ENCODE measurements around the gene TMEM17. TPM values are rescaled to one million over a fixed set of nuclear protein-coding genes. Genes with fewer than 3 reads are reported as not detected.
A peak's percentile ranks its signal among the peaks of the same experiment; 100 is the strongest.

The TMEM17 gene
- total and polyA plus RNA-seq, 4 donors = 6.0 to 8.7 (median 7.0) TPM

GRCh38 chr2:62512384-62512783 is 6.4 kb upstream of the TMEM17 start:
- Histone ChIP-seq H3K36me3 (ENCODE audit: control insufficient read depth, insufficient read depth, low read length) (no peaks in the 10 kb centered on the region), H3K4me1 (ENCODE audit: control insufficient read depth, insufficient read depth, low read length) (peaks cover under 1% of the 10 kb centered on the region), H3K27me3 (ENCODE audit: control insufficient read depth, insufficient read depth, low read length) (no peaks in the 10 kb centered on the region), H3K4me3 (ENCODE audit: low read depth, low read length) (no peak overlapping the region), H3K27ac (ENCODE audit: low read depth, low read length) (no peak overlapping the region), H3K9me3 (ENCODE audit: control insufficient read depth, insufficient read depth, low read length) (no peaks in the 10 kb centered on the region)
- 100% methylated on average over 1 of the region's 4 CpGs for WGBS (ENCODE audit: insufficient coverage)
- no peak for DNase-seq (ENCODE audit: low read depth in 4 of 6, low spot score in 6 of 6)

- no peak overlapping the region for H3K27ac ChIP-seq (ENCODE audit: low read depth, low read length)
- H3K4me3 ChIP-seq (ENCODE audit: low read depth, low read length) = no peak overlapping the region
- no peaks in the 10 kb centered on the region for H3K9me3 ChIP-seq (ENCODE audit: control insufficient read depth, insufficient read depth, low read length)
- no peak for DNase-seq (ENCODE audit: low read depth in 4 of 6, low spot score in 6 of 6)
- H3K4me1 ChIP-seq (ENCODE audit: control insufficient read depth, insufficient read depth, low read length) = peaks cover 4% of the 10 kb centered on the region
- no peaks in the 10 kb centered on the region for H3K36me3 ChIP-seq (ENCODE audit: control insufficient read depth, insufficient read depth, low read length)
- no CpG with 5 or more reads among the region's 6 CpGs for WGBS (ENCODE audit: insufficient coverage)
- H3K27me3 ChIP-seq (ENCODE audit: control insufficient read depth, insufficient read depth, low read length) = no peaks in the 10 kb centered on the region
Observed at GRCh38 chr2:62511636-62512035, 5.6 kb upstream of the TMEM17 start.

GRCh38 chr2:62506421-62506750 is 391 bp upstream of the TMEM17 start:
- DNase-seq (ENCODE audit: low read depth in 4 of 6, low spot score in 6 of 6) = peak in 1 of 6 donors; percentile 70
- WGBS (ENCODE audit: insufficient coverage) = 3% methylated on average over 3 of the region's 3 CpGs

GRCh38 chr2:62505109-62505749 is 766 bp downstream of the TMEM17 start:
- Histone ChIP-seq H3K27me3 (ENCODE audit: control insufficient read depth, insufficient read depth, low read length) (no peaks in the 10 kb centered on the region), H3K4me1 (ENCODE audit: control insufficient read depth, insufficient read depth, low read length) (peaks cover 10% of the 10 kb centered on the region), H3K9me3 (ENCODE audit: control insufficient read depth, insufficient read depth, low read length) (no peaks in the 10 kb centered on the region), H3K4me3 (ENCODE audit: low read depth, low read length) (peak overlapping the region; percentile 86), H3K36me3 (ENCODE audit: control insufficient read depth, insufficient read depth, low read length) (no peaks in the 10 kb centered on the region), H3K27ac (ENCODE audit: low read depth, low read length) (peak overlapping the region; percentile 97)
- DNase-seq (ENCODE audit: low read depth in 4 of 6, low spot score in 6 of 6) = peak in 2 of 6 donors; percentile 20 to 36
- WGBS (ENCODE audit: insufficient coverage) = 5% methylated on average over 15 of the region's 18 CpGs

More at GRCh38 chr2:62506421-62506750, 391 bp upstream of the TMEM17 start:
- no peaks in the 10 kb centered on the region for H3K36me3 ChIP-seq (ENCODE audit: control insufficient read depth, insufficient read depth, low read length)
- H3K4me1 ChIP-seq (ENCODE audit: control insufficient read depth, insufficient read depth, low read length) = peaks cover 10% of the 10 kb centered on the region
- H3K4me3 ChIP-seq (ENCODE audit: low read depth, low read length) = peak overlapping the region; percentile 86
- H3K27ac ChIP-seq (ENCODE audit: low read depth, low read length) = peak overlapping the region; percentile 97
- no peaks in the 10 kb centered on the region for H3K27me3 ChIP-seq (ENCODE audit: control insufficient read depth, insufficient read depth, low read length)
- no peaks in the 10 kb centered on the region for H3K9me3 ChIP-seq (ENCODE audit: control insufficient read depth, insufficient read depth, low read length)

GRCh38 chr2:62504657-62505056 is 1.3 kb downstream of the TMEM17 start:
- no peak overlapping the region for H3K27ac ChIP-seq (ENCODE audit: low read depth, low read length)

GRCh38 chr2:62501794-62502500 is 4.0 kb downstream of the TMEM17 start:
- Histone ChIP-seq H3K4me3 (ENCODE audit: low read depth, low read length) (no peak overlapping the region), H3K36me3 (ENCODE audit: control insufficient read depth, insufficient read depth, low read length) (no peaks in the 10 kb centered on the region), H3K4me1 (ENCODE audit: control insufficient read depth, insufficient read depth, low read length) (peaks cover 6% of the 10 kb centered on the region), H3K27me3 (ENCODE audit: control insufficient read depth, insufficient read depth, low read length) (no peaks in the 10 kb centered on the region), H3K9me3 (ENCODE audit: control insufficient read depth, insufficient read depth, low read length) (no peaks in the 10 kb centered on the region), H3K27ac (ENCODE audit: low read depth, low read length) (no peak overlapping the region)
- 83% methylated on average over 1 of the region's 4 CpGs for WGBS (ENCODE audit: insufficient coverage)
- no peak for DNase-seq (ENCODE audit: low read depth in 4 of 6, low spot score in 6 of 6)

More at GRCh38 chr2:62504657-62505056, 1.3 kb downstream of the TMEM17 start:
- Histone ChIP-seq H3K36me3 (ENCODE audit: control insufficient read depth, insufficient read depth, low read length) (no peaks in the 10 kb centered on the region), H3K9me3 (ENCODE audit: control insufficient read depth, insufficient read depth, low read length) (no peaks in the 10 kb centered on the region), H3K27me3 (ENCODE audit: control insufficient read depth, insufficient read depth, low read length) (no peaks in the 10 kb centered on the region), H3K4me1 (ENCODE audit: control insufficient read depth, insufficient read depth, low read length) (peaks cover 10% of the 10 kb centered on the region), H3K4me3 (ENCODE audit: low read depth, low read length) (no peak overlapping the region)
- WGBS (ENCODE audit: insufficient coverage) = 63% methylated on average over 3 of the region's 6 CpGs
- no peak for DNase-seq (ENCODE audit: low read depth in 4 of 6, low spot score in 6 of 6)

GRCh38 chr2:62501069-62501468 is 4.9 kb downstream of the TMEM17 start:
- no peaks in the 10 kb centered on the region for H3K36me3 ChIP-seq (ENCODE audit: control insufficient read depth, insufficient read depth, low read length)
- no peak for DNase-seq (ENCODE audit: low read depth in 4 of 6, low spot score in 6 of 6)
- no CpG with 5 or more reads among the region's 3 CpGs for WGBS (ENCODE audit: insufficient coverage)

GRCh38 chr2:62499430-62500060 is 6.5 kb downstream of the TMEM17 start:
- WGBS (ENCODE audit: insufficient coverage) = no CpG with 5 or more reads among the region's 2 CpGs
- Histone ChIP-seq H3K27ac (ENCODE audit: low read depth, low read length) (no peak overlapping the region), H3K27me3 (ENCODE audit: control insufficient read depth, insufficient read depth, low read length) (no peaks in the 10 kb centered on the region), H3K4me1 (ENCODE audit: control insufficient read depth, insufficient read depth, low read length) (no peaks in the 10 kb centered on the region), H3K9me3 (ENCODE audit: control insufficient read depth, insufficient read depth, low read length) (no peaks in the 10 kb centered on the region), H3K4me3 (ENCODE audit: low read depth, low read length) (no peak overlapping the region), H3K36me3 (ENCODE audit: control insufficient read depth, insufficient read depth, low read length) (no peaks in the 10 kb centered on the region)
- DNase-seq (ENCODE audit: low read depth in 4 of 6, low spot score in 6 of 6) = no peak

More at GRCh38 chr2:62501069-62501468, 4.9 kb downstream of the TMEM17 start:
- Histone ChIP-seq H3K27ac (ENCODE audit: low read depth, low read length) (no peak overlapping the region), H3K4me3 (ENCODE audit: low read depth, low read length) (no peak overlapping the region), H3K27me3 (ENCODE audit: control insufficient read depth, insufficient read depth, low read length) (no peaks in the 10 kb centered on the region), H3K9me3 (ENCODE audit: control insufficient read depth, insufficient read depth, low read length) (no peaks in the 10 kb centered on the region), H3K4me1 (ENCODE audit: control insufficient read depth, insufficient read depth, low read length) (peaks cover 6% of the 10 kb centered on the region)

GRCh38 chr2:62498739-62499138 is 7.3 kb downstream of the TMEM17 start:
- Histone ChIP-seq H3K27me3 (ENCODE audit: control insufficient read depth, insufficient read depth, low read length) (no peaks in the 10 kb centered on the region), H3K9me3 (ENCODE audit: control insufficient read depth, insufficient read depth, low read length) (no peaks in the 10 kb centered on the region)

More at GRCh38 chr2:62498739-62499138, 7.3 kb downstream of the TMEM17 start:
- DNase-seq (ENCODE audit: low read depth in 4 of 6, low spot score in 6 of 6) = no peak
- Histone ChIP-seq H3K36me3 (ENCODE audit: control insufficient read depth, insufficient read depth, low read length) (no peaks in the 10 kb centered on the region), H3K27ac (ENCODE audit: low read depth, low read length) (no peak overlapping the region), H3K4me1 (ENCODE audit: control insufficient read depth, insufficient read depth, low read length) (no peaks in the 10 kb centered on the region), H3K4me3 (ENCODE audit: low read depth, low read length) (no peak overlapping the region)

All from spinal cord (tissue), 10 donors.